ENCODE measurements around the gene HDGFL3. TPM values are rescaled to one million over a fixed set of nuclear protein-coding genes. Genes with fewer than 3 reads are reported as not detected.

Gene HDGFL3
- total and polyA plus RNA-seq, 9 of the 15 experiments (the other 6 are each of a cell fraction or from before 2014, with no cell fraction given) = 6.7 to 42.0 (median 31.4) TPM

- intact Hi-C loops (cut with micrococcal nuclease) = no loop called here
- CTCF ChIA-PET (ENCODE audit: low intra/inter-chr PET ratio) = no interaction called here
- TF ChIP-seq REST (IDR thresholded peaks at IDR 0.05; ENCODE audit: borderline replicate concordance) (no peak), REST (CRISPR knock-in tag; IDR thresholded peaks at IDR 0.05; ENCODE audit: low read depth) (no peak), VEZF1 (CRISPR knock-in tag; IDR thresholded peaks at IDR 0.05) (no peak), TSHZ1 (CRISPR knock-in tag; IDR thresholded peaks at IDR 0.05) (no peak), STAT5A (IDR thresholded peaks at IDR 0.05; ENCODE audit: borderline replicate concordance, low read length) (no peak), POLR2B (IDR thresholded peaks at IDR 0.05; ENCODE audit: low read depth, partially characterized antibody) (no peak), MAFK (IDR thresholded peaks at IDR 0.05; ENCODE audit: low read length) (peak; percentile 32; the same call in 1 of the 2 replicates), DLX4 (CRISPR knock-in tag; IDR thresholded peaks at IDR 0.05) (no peak), C11orf30 (IDR thresholded peaks at IDR 0.05; ENCODE audit: low read depth) (peak; percentile 60; the same call in 1 of the 2 replicates)
These were observed 46.9 kb downstream of the HDGFL3 start for GRCh38 chr15:83160741-83161140.

More at GRCh38 chr15:83160741-83161140, 46.9 kb downstream of the HDGFL3 start:
- no peak overlapping the region for H2AFZ ChIP-seq (ENCODE audit: low read depth, low read length)
- H3K79me2 ChIP-seq (ENCODE audit: control insufficient read depth, insufficient read depth, low read length) = peaks cover 13% of the 10 kb centered on the region; the same call in 2 of the 3 replicates
- POLR2A ChIA-PET = interaction anchor here (1.5 to 1.7 kb wide), 2 partner anchors 9 to 33 kb away, joined by 3 to 6 read pairs; no protein-coding TSS in a partner anchor
- no peaks in the 10 kb centered on the region for H3K27me3 ChIP-seq (ENCODE audit: control insufficient read depth in 2 of 2, insufficient read depth in 2 of 2, low read length in 2 of 2)
- in situ Hi-C loops (cut with MboI) = no loop called here
- H3K4me1 ChIP-seq (replicated peaks in 1 of 2; ENCODE audit: control insufficient read depth in 2 of 2, insufficient read depth in 2 of 2, low read length in 2 of 2) = peaks cover 5 to 8% of the 10 kb centered on the region in 2 experiments; a peak in 2 of 5 replicates
- H3K36me3 ChIP-seq (ENCODE audit: control insufficient read depth, insufficient read depth, low read length) = peaks cover 11% of the 10 kb centered on the region; the same call in 1 of the 3 replicates
- WGBS (ENCODE audit: insufficient coverage, low coverage, missing lambda C conversion rate) = 37% methylated on average over 3 of the region's 3 CpGs
- no peaks in the 10 kb centered on the region for H3K9me1 ChIP-seq (ENCODE audit: control insufficient read depth, insufficient read depth, low read length)
- ATAC-seq (no peak), FAIRE-seq (no peak), DNase-seq (ENCODE audit: extremely low read depth in 1 of 4, low spot score in 3 of 4) (no peak)
- no peak overlapping the region for H3K27ac ChIP-seq (ENCODE audit: extremely low read depth, low read depth, low read length)
- H3K9ac ChIP-seq (ENCODE audit: insufficient read depth in 1 of 2, low read depth in 2 of 2, low read length in 2 of 2) = no peak overlapping the region
- H3K9me3 ChIP-seq (replicated peaks; ENCODE audit: control insufficient read depth, insufficient read depth, low read depth, low read length) = no peaks in the 10 kb centered on the region
- H3K4me3 ChIP-seq = no peak overlapping the region
- H3K4me2 ChIP-seq (ENCODE audit: insufficient read depth, low read length) = no peak overlapping the region
- H4K20me1 ChIP-seq (replicated peaks; ENCODE audit: control insufficient read depth, insufficient read depth, low read length) = no peaks in the 10 kb centered on the region
- BruUV-seq (replicated peaks) = no TSS peak
